NCI-H748 treated with DMSO at 0.1 percent for 48 hours (cell line): ENCODE data around the gene NPTN.

ENCODE experiments used
- DNase-seq: peaks from one replicate; lab custom pipeline; 2025; lab: John Stamatoyannopoulos, UW

The NPTN gene

GRCh38 chr15:73631915-73632669 lies 1.1 kb downstream of the NPTN start:
- DNase-seq = peak; percentile 3

DNA sequence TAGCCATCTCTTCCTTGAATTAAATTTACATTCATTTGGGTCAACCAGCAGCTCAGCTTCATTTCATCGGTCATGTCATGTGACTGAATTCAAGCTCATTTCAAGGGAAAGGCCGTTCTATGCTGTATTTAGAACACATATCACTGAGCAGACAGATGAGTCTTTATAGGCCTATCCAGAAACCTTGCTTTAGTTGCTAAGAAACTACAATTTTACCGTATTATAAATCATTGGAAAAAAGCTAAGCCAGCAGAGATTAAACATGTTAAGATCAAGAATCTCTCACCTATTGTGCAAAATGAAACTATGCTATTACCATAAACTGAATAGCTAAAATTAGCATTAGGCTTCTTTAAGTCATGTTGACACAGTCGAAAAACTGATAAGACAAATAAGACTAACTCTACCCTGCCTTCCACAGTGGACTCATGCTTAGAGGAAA lies 2.2 kb downstream of the NPTN start:
- no peak for DNase-seq

GRCh38 chr15:73629798-73630429 lies 3.3 kb downstream of the NPTN start:
- no peak for DNase-seq

- DNase-seq = no peak
Observed at GRCh38 chr15:73628976-73629797, 4.0 kb downstream of the NPTN start.

DNA sequence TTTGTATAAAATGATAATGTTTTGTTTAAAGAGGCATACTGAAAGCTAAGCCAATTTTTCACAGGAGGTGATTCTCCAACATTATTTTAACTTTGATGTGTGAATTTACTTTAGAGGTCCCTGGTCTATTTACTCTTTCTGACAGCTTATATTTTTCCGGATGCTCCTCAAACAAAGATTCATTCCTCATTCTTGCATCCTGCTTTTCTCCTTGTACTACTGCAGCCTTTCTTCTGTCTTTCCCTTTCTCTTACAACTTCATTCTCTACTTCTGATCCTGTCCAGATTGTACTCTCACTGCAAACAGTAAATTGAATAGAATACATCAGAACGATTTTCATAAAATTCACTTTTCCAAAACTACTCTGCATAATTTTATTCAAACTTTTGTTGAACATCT lies 5.1 kb downstream of the NPTN start:
- DNase-seq = no peak

- no peak for DNase-seq
Observed at GRCh38 chr15:73626072-73626471, 7.1 kb downstream of the NPTN start.

DNA sequence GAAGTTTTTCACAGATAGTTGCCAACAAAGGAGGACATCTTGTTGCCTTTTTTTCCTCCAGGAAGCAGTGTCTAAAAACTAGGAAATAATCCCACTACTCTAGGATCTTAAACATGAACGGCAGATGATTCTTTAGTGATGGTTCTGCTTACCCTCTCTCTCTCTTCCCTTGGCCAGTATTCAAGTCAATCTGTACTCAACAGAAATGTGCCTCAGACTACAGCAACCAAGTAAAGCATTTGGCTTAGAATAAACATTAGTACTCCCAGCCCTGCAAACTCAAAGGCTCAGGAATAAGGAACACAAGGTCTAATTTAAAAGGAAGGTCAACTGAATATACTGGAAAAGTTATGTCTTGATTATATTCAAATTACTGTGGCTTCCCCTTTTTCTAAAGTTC lies 8.7 kb downstream of the NPTN start:
- no peak for DNase-seq

GRCh38 chr15:73621286-73621826 lies 11.8 kb downstream of the NPTN start:
- no peak for DNase-seq

DNA sequence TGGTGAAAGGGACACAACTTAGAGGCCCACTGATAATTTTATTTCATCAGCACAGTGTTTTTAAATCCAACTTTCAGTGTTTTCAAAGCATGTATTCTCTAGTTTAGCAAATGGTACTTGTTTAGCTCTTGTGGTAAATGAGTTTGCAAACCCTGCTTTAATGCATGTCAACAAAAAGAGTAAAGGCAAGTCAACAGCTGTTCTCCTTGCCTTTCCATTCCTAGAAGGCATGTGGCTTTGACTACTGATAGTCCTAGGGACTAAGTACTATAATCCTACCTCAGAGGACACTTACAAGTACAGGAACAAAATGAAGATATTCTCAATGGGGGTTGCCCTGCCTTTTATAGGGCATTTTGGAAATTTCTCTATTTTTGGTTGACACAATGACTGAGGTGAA lies 13.1 kb downstream of the NPTN start:
- DNase-seq = no peak

- no peak for DNase-seq
Observed at GRCh38 chr15:73617913-73618312, 15.3 kb downstream of the NPTN start.

DNA sequence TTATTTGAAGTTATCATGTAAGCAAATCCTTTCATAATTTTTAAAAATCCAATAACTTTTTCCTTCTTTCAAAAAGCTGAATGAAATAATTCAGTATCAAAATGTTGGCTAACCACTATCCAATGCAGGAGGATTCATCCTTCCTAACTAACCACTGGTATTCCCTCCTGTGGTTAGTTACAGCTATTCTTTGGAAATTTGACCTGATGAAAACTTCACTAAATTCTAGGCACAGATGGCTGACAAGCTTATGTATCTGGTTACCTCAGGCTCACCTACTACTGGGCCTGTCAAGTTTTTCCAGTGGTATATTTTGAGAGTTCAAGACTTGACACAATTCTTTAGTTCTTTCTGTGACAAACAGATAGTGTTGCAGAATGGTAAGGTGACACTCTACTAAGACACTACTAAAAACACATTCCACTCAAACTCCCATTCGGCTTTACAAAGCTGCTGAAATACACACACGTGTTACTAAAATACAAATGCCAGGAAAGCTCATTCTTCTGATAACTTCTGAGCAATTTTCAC lies 15.8 kb downstream of the NPTN start:
- no peak for DNase-seq

- no peak for DNase-seq
Observed at GRCh38 chr15:73608941-73609340, 24.2 kb downstream of the NPTN start.

GRCh38 chr15:73608475-73608874 lies 24.7 kb downstream of the NPTN start:
- DNase-seq = no peak

DNA sequence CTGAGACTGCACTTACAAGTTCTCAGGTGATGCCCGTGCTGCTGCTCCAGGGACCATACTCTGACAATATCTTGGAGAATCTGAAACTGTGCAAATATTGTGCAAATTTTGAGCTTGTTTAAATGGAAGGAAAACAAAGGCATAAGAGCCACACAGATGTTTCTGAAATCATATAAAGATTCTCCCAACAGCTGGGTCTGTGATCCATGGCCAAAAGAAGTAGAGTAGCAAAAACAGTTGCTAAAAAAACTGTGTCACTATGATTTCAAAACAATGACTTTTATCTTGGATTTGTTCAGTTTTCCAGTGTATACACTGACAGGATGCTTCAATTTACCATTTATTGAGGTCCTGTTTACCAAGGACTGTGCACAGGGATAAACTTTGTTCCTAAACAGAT lies 25.3 kb downstream of the NPTN start:
- DNase-seq = no peak

- DNase-seq = no peak
Observed at GRCh38 chr15:73607405-73607804, 25.8 kb downstream of the NPTN start.

GRCh38 chr15:73605759-73606436 lies 27.3 kb downstream of the NPTN start:
- no peak for DNase-seq

GRCh38 chr15:73604477-73604876 lies 28.7 kb downstream of the NPTN start:
- DNase-seq = no peak

DNA sequence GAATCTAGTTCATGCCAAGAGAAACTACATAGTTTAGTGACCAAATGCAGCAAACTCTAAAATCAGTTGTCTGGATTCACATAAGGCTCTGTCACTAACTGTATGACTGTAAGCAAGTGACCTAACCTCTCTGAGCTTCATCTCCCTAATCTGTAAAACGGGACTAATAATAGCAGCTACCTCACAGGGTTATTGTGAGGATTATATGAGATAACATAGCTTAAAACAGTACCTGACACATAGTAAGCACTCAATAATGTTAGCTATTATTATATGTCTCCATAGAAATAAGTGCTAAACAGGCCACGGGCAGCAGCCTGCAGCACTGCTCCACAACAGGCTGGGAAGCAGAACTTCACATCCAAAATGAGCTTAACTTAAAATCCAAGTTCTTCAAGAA lies 30.2 kb downstream of the NPTN start:
- DNase-seq = no peak

GRCh38 chr15:73602446-73602843 lies 30.7 kb downstream of the NPTN start:
- no peak for DNase-seq

GRCh38 chr15:73601451-73602445 lies 31.4 kb downstream of the NPTN start:
- no peak for DNase-seq
